ENCODE results near the gene PHB1. TPM values are rescaled to one million over a fixed set of nuclear protein-coding genes. Genes with fewer than 3 reads are reported as not detected.

PHB1 gene
- total and polyA plus RNA-seq, 2 of the 8 experiments (the other 6 are each of a cell fraction or from before 2014, with no cell fraction given) = 386 to 597 TPM

DNA sequence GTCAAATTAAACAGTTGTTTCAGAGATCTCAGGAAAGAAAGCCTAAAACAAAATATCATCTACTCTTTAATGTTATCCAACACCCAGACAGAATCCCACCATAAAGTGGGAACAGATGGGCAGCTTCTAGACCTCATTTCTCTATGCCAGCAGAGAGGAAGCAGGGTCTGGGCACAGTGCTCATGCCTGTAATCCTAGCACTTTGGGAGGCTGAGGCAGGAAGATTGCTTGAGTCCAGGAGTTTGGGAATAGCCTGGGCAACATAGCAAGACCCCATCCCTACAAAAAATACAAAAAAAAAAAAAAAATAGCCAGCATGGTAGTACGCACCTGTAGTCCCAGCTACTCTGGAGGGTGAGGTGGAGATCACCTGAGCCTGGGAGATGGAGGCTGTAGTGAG is 39.1 kb downstream of the PHB1 start:
- Histone ChIP-seq H3K9me3 (ENCODE audit: insufficient read depth in 2 of 2, low read depth in 1 of 2, low read length in 1 of 2) (no peaks in the 10 kb centered on the region), H2AFZ (ENCODE audit: low read length) (no peak overlapping the region), H4K5ac (ENCODE audit: insufficient read length, low read depth, low read length) (no peak overlapping the region), H2BK120ac (replicated peaks; ENCODE audit: low read depth, low read length) (no peak overlapping the region), H4K91ac (replicated peaks; ENCODE audit: insufficient read length, low read length) (no peak overlapping the region), H4K8ac (ENCODE audit: extremely low read depth, insufficient read depth, low read length) (no peak overlapping the region), H3K56ac (replicated peaks; ENCODE audit: insufficient read length, low read depth, low read length) (no peak overlapping the region), H3K4me2 (ENCODE audit: insufficient read depth in 1 of 2, low read depth in 2 of 2, low read length in 2 of 2) (no peak overlapping the region), H2BK20ac (ENCODE audit: low read length) (no peak overlapping the region), H3K23me2 (ENCODE audit: low read depth, low read length) (no peaks in the 10 kb centered on the region; the same call in 1 of the 2 replicates), H3K79me1 (ENCODE audit: low read depth, low read length) (no peaks in the 10 kb centered on the region), H3K4me1 (replicated peaks in 1 of 4; ENCODE audit: control insufficient read depth in 3 of 4, insufficient read depth in 4 of 4, low read length in 3 of 4) (peaks cover 11 to 23% (median 14%) of the 10 kb centered on the region in 4 experiments; a peak in 6 of 7 replicates), H3K23ac (ENCODE audit: insufficient read length) (no peak overlapping the region), H4K20me1 (replicated peaks in 1 of 2; ENCODE audit: control insufficient read depth in 1 of 2, insufficient read depth in 2 of 2, low read length in 2 of 2) (no peaks in the 10 kb centered on the region), H3K27ac (ENCODE audit: low read depth, low read length) (no peak overlapping the region), H3K18ac (ENCODE audit: extremely low read depth, low read length) (no peak overlapping the region), H3K14ac (ENCODE audit: insufficient read length) (no peak overlapping the region), H3K36me3 (ENCODE audit: control insufficient read depth in 2 of 4, insufficient read depth in 4 of 4, low read length in 3 of 4) (no peaks in the 10 kb centered on the region), H2AK5ac (ENCODE audit: low read depth, low read length) (no peak overlapping the region), H3K27me3 (replicated peaks in 1 of 4; ENCODE audit: control insufficient read depth in 3 of 4, extremely low read depth in 1 of 4, insufficient read depth in 3 of 4, low read length in 3 of 4) (no peaks in the 10 kb centered on the region), H3K9ac (replicated peaks in 1 of 4; ENCODE audit: extremely low read depth in 1 of 4, low read depth in 3 of 4, low read length in 3 of 4) (no peak overlapping the region), H2BK12ac (ENCODE audit: low read depth, low read length) (0 out of 2 replicates have a peak overlapping the region, but pooled peaks have one; percentile 12), H3K4me3 (ENCODE audit: extremely low read depth in 1 of 4, insufficient read depth in 2 of 4, low read depth in 3 of 4, low read length in 4 of 4) (no peak overlapping the region), H2BK5ac (ENCODE audit: low read depth, low read length) (no peak overlapping the region), H2BK15ac (ENCODE audit: low read length) (no peak overlapping the region), H3K79me2 (ENCODE audit: control insufficient read depth in 1 of 2, insufficient read depth in 2 of 2, low read length in 2 of 2) (no peaks in the 10 kb centered on the region), H3K4ac (replicated peaks; ENCODE audit: insufficient read length, low read depth, low read length) (no peak overlapping the region)
- ChIA-PET CTCF (ENCODE audit: partially characterized antibody) (interaction anchor here (0.6 to 1.8 kb wide), 5 partner anchors 11 to 655 kb away, joined by 3 to 5 read pairs (median 3); no protein-coding TSS in a partner anchor), POLR2A (ENCODE audit: partially characterized antibody) (interaction anchor here (0.7 kb wide), 1 partner anchor 25 kb away, joined by 3 read pairs; no protein-coding TSS in a partner anchor)
- no peak for TF ChIP-seq SRF (IDR thresholded peaks at IDR 0.05; ENCODE audit: low read depth, low read length)
- no peak for TF ChIP-seq YY1 (IDR thresholded peaks at IDR 0.05; ENCODE audit: low read depth, low read length)
- no peak for TF ChIP-seq SAP30 (IDR thresholded peaks at IDR 0.05; ENCODE audit: insufficient read depth, insufficient replicate concordance, low read length)
- TF ChIP-seq JUN (IDR thresholded peaks at IDR 0.05; ENCODE audit: low read depth, low read length) = no peak
- TF ChIP-seq CBX5 (IDR thresholded peaks at IDR 0.05; ENCODE audit: low read depth, low read length) = no peak
- no peak for TF ChIP-seq CREB1 (IDR thresholded peaks at IDR 0.05)
- WGBS, 2 experiments (ENCODE audit: extremely low coverage in 1 of 2, insufficient coverage in 1 of 2, insufficient read length in 1 of 2, insufficient replicate concordance in 2 of 2, low coverage in 1 of 2, low lambda C conversion rate in 2 of 2, missing lambda C conversion rate in 1 of 2) = 100% methylated on average over 1 of the region's 1 CpG; no CpG with 5 or more reads in 1 of the 2 experiments
- DNase-seq (ENCODE audit: low read depth in 1 of 2, low spot score in 2 of 2) = no peak
- no peak for FAIRE-seq
